Body of pancreas (tissue), 4 donors: ENCODE data around the gene ATP6V1A. TPM values are rescaled to one million over a fixed set of nuclear protein-coding genes. Genes with fewer than 3 reads are reported as not detected.

Source experiments
- ATAC-seq: fragments of 150-250 bp; one replicate; pipeline ENCODE4 v1.9.1; 2016
- DNase-seq, 4 donors: peaks; one replicate each; pipeline ENCODE4 v3.0.0-alpha.2; 2019
- H3K27ac ChIP-seq, 4 donors: fragments of 200-600 bp; sonication (generic); 1 replicate in 3 of 4; 2 replicates in 1 of 4; pipeline versions ENCODE4 v1.5.1 to v1.6.1; 2016 to 2019; ENCODE audit warnings: mild to moderate bottlenecking in 1 of 4, mixed read lengths in 1 of 4, moderate library complexity in 1 of 4
- H3K27me3 ChIP-seq, 2 donors: fragments of 200-600 bp; sonication (generic); one replicate each; pipeline ENCODE4 v1.6.0; 2016; ENCODE audit warnings: mild to moderate bottlenecking in 1 of 2
- H3K36me3 ChIP-seq, 2 donors: fragments of 200-600 bp; sonication (generic); replicated peaks in 1 of 2; 2 replicates each; pipeline ENCODE4 v1.5.1; 2016; ENCODE audit warnings: low read depth in 2 of 2; ENCODE audit not compliant: insufficient read depth in 1 of 2
- H3K4me1 ChIP-seq: fragments of 200-600 bp; sonication (generic); one replicate; pipeline ENCODE4 v1.6.0; 2016
- H3K4me3 ChIP-seq, 2 donors: fragments of 200-600 bp; sonication (generic); 1 replicate in 1 of 2; 2 replicates in 1 of 2; pipeline ENCODE4 v1.5.1; 2016 to 2019
- H3K9me3 ChIP-seq, 3 donors: fragments of 200-600 bp; sonication (generic); 1 replicate in 2 of 3; 2 replicates in 1 of 3; pipeline ENCODE4 v1.5.1; 2016
- CTCF ChIP-seq, 7 experiments: fragments of 450-650 bp in 4 of 7; fragments of 200-600 bp in 3 of 7; sonication (generic) in 3 of 7; IDR thresholded peaks; one replicate each; pipeline ENCODE4 v1.5.1; 2016 to 2019; ENCODE audit warnings: antibody characterized with exemption in 7 of 7
- POLR2A ChIP-seq, 3 donors: fragments of 450-650 bp; IDR thresholded peaks; one replicate each; pipeline ENCODE4 v1.6.1; 2016; ENCODE audit warnings: antibody characterized with exemption in 3 of 3, mild to moderate bottlenecking in 2 of 3
- WGBS, 2 donors: methylation state at CpG; one replicate each; pipeline ENCODE4 v1.1.5; 2017; 5-methylcytosine and 5-hydroxymethylcytosine counted together
- intact Hi-C: fragments of 100-400 bp; cut with DNase I; formaldehyde crosslinking; loops from one replicate; pipeline ENCODE4 v1.15.1; 2023
- total RNA-seq, 2 donors: library from RNA; depleted of rRNA; stranded (reverse); fragments of >200 nt; gene quantifications; one replicate each; pipeline ENCODE4 v1.1.0, GENCODE V29; 2016

Gene ATP6V1A
- total RNA-seq, 2 donors from 2014 or later: 25.4 to 31.3 TPM

- Histone ChIP-seq H3K27me3 (no peaks in the 10 kb centered on the region), H3K4me1 (no peaks in the 10 kb centered on the region), H3K36me3 (peaks cover 0 to 26% of the 10 kb centered on the region in 2 donors), H3K9me3 (no peaks in the 10 kb centered on the region), H3K27ac (no peak overlapping the region), H3K4me3 (no peak overlapping the region)
- TF ChIP-seq POLR2A (IDR thresholded peaks at IDR 0.05): no peak
- no peak for TF ChIP-seq CTCF (IDR thresholded peaks at IDR 0.05)
- DNase-seq (no peak), ATAC-seq (no peak)
- intact Hi-C loops: no loop called here
- 89 to 92% methylated on average over 3 of the region's 3 CpGs for WGBS, 2 donors
Observed at GRCh38 chr3:113802795-113803455, 56.1 kb downstream of the ATP6V1A start.

- Histone ChIP-seq H3K4me1 (no peaks in the 10 kb centered on the region), H3K36me3 (peaks cover 0 to 18% of the 10 kb centered on the region in 2 donors), H3K9me3 (peaks cover 0 to 3% (median 0%) of the 10 kb centered on the region in 3 donors), H3K27ac (no peak overlapping the region), H3K4me3 (no peak overlapping the region), H3K27me3 (no peaks in the 10 kb centered on the region)
- ATAC-seq: no peak
- 54 to 67% methylated on average over 4 of the region's 4 CpGs for WGBS, 2 donors
- DNase-seq: no peak
- no peak for TF ChIP-seq POLR2A (IDR thresholded peaks at IDR 0.05)
- no peak for TF ChIP-seq CTCF (IDR thresholded peaks at IDR 0.05)
- intact Hi-C loops: no loop called here
Observed at GRCh38 chr3:113804661-113805060, 57.8 kb downstream of the ATP6V1A start.

GRCh38 chr3:113805249-113805648, 58.4 kb downstream of the ATP6V1A start:
- intact Hi-C loops: no loop called here
- Histone ChIP-seq H3K4me3 (no peak overlapping the region), H3K27ac (no peak overlapping the region), H3K27me3 (no peaks in the 10 kb centered on the region), H3K9me3 (peaks cover 0 to 3% (median 0%) of the 10 kb centered on the region in 3 donors), H3K4me1 (no peaks in the 10 kb centered on the region), H3K36me3 (peaks cover 0 to 18% of the 10 kb centered on the region in 2 donors)
- DNase-seq (no peak), ATAC-seq (no peak)
- no peak for TF ChIP-seq CTCF (IDR thresholded peaks at IDR 0.05)
- no peak for TF ChIP-seq POLR2A (IDR thresholded peaks at IDR 0.05)
- 87 to 92% methylated on average over 3 of the region's 3 CpGs for WGBS, 2 donors

GRCh38 chr3:113812854-113813253, 66.0 kb downstream of the ATP6V1A start:
- H3K4me3 ChIP-seq: no peak overlapping the region
- peaks cover 0 to 4% of the 10 kb centered on the region in 2 donors for H3K36me3 ChIP-seq
- intact Hi-C loops: no loop called here
- H3K4me1 ChIP-seq: no peaks in the 10 kb centered on the region
- DNase-seq (no peak), ATAC-seq (no peak)
- 90 to 91% methylated on average over 3 of the region's 3 CpGs for WGBS, 2 donors
- peaks cover 0 to 3% (median 0%) of the 10 kb centered on the region in 3 donors for H3K9me3 ChIP-seq
- no peak overlapping the region for H3K27ac ChIP-seq
- H3K27me3 ChIP-seq: no peaks in the 10 kb centered on the region
- no peak for TF ChIP-seq POLR2A (IDR thresholded peaks at IDR 0.05)
- no peak for TF ChIP-seq CTCF (IDR thresholded peaks at IDR 0.05)

- no peak overlapping the region for H3K4me3 ChIP-seq
- H3K27ac ChIP-seq: no peak overlapping the region
- TF ChIP-seq POLR2A (IDR thresholded peaks at IDR 0.05) (no peak), CTCF (IDR thresholded peaks at IDR 0.05) (no peak)
- no peaks in the 10 kb centered on the region for H3K4me1 ChIP-seq
- no peaks in the 10 kb centered on the region for H3K9me3 ChIP-seq
- 74 to 82% methylated on average over 3 of the region's 3 CpGs for WGBS, 2 donors
- no peak for DNase-seq
- ATAC-seq: no peak
- intact Hi-C loops: no loop called here
- H3K27me3 ChIP-seq: no peaks in the 10 kb centered on the region
- no peaks in the 10 kb centered on the region for H3K36me3 ChIP-seq
Observed at GRCh38 chr3:113819866-113820265, 73.0 kb downstream of the ATP6V1A start.
